Motor neuron (in vitro differentiated cells): ENCODE data around the gene NKX1-1. TPM values are rescaled to one million over a fixed set of nuclear protein-coding genes. Genes with fewer than 3 reads are reported as not detected.

ENCODE experiments used
- ATAC-seq, 8 experiments: fragments of 200-7000 bp; cut with Tn5 transposase; replicated peaks in 6 of 8; 2 replicates each; pipeline ENCODE4 v1.8.0; 2021; ENCODE audit warnings: mild to moderate bottlenecking in 8 of 8, moderate library complexity in 8 of 8
- H3K27ac ChIP-seq, 2 donors: fragments of 250-450 bp; sonication (Bioruptor Pico); 2 replicates each; pipeline ENCODE4 v1.9.0; 2021; ENCODE audit warnings: antibody characterized with exemption in 2 of 2, mild to moderate bottlenecking in 2 of 2, moderate library complexity in 1 of 2
- H3K4me1 ChIP-seq, 2 donors: fragments of 250-450 bp; sonication (Bioruptor Pico); replicated peaks in 1 of 2; 2 replicates each; pipeline ENCODE4 v1.6.1; 2021; ENCODE audit warnings: antibody characterized with exemption in 2 of 2, mild to moderate bottlenecking in 2 of 2, moderate library complexity in 1 of 2
- H3K4me3 ChIP-seq, 5 donors: fragments of 250-450 bp; sonication (Bioruptor Pico); 2 replicates each; pipeline ENCODE4 v1.9.0; 2021; ENCODE audit warnings: antibody characterized with exemption in 5 of 5, mild to moderate bottlenecking in 5 of 5, moderate library complexity in 4 of 5
- WGBS, 10 experiments: fragments of 450-650 bp; shearing (Covaris generic); methylation state at CpG; one replicate each; pipeline ENCODE4 v1.0.0; 2022; 5-methylcytosine and 5-hydroxymethylcytosine counted together
- in situ Hi-C, 9 experiments: fragments of 400-800 bp; cut with MboI; loops; one replicate each; pipeline ENCODE4 v1.15.0; 2021; ENCODE audit warnings: low sequenced_read_pairs in 9 of 9, low pct_unique_long_range_greater_than_20kb in 2 of 9; ENCODE audit not compliant: unreplicated experiment in 9 of 9
- total RNA-seq, 8 experiments: library from RNA; unstranded; fragments of 300-600 nt; gene quantifications; 2 replicates each; pipeline versions ENCODE4 v1.2.3 to v1.2.4, GENCODE V29; 2022

The NKX1-1 gene
- total RNA-seq, 8 experiments from 2014 or later = 0.11 to 0.47 TPM; not detected in 6

DNA sequence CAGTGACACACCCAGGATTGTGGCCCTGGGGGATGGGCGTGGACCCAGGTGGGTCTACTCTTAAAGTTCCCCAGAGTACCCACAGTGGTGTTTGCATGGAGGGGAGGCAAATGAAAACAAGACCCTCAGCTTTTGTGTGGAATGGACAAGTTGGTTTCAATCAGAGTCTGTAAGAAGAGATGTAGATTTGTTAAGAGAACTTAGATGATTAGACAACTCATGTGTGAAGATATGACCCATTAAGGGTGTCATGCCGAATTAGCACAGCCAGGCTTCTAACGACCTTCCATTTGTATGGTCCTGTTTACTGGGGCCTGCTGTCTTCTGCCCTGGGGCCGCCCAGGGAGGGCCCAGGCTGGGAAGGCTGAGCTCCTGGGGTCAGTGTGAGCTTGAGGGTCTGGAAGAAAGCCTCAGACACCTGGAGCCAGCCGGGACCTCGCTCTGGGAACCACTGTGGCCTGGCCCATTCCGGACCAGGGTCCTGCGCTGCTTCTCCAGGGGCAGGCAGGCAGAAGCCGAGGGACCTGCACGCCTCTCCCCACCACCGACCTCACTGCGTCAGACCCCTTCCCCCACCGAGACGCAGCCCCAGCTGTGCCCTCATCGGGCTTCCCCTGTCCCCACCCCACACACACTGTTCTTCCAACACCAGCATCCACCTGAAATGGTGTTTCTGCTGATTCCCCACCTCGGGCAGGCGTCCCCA is 38.9 kb downstream of the NKX1-1 start:
- Histone ChIP-seq H3K4me3 (no peak overlapping the region), H3K27ac (no peak overlapping the region), H3K4me1 (peaks cover 13 to 34% of the 10 kb centered on the region in 2 donors)
- in situ Hi-C loops = loop anchor here in 4 of 9 experiments (25.0 kb wide), 2 partner anchors 270 to 370 kb away; no protein-coding TSS in a partner anchor
- 80 to 100% (median 100%) methylated on average over 1 of the region's 17 CpGs; no CpG with 5 or more reads in 4 of the 10 experiments for whole genome bisulfite sequencing, 10 experiments
- no peak for ATAC-seq

- in situ Hi-C loops = loop anchor here in 4 of 9 experiments (25.0 kb wide), 2 partner anchors 271 to 371 kb away; no protein-coding TSS in a partner anchor
These were observed 39.6 kb downstream of the NKX1-1 start for GRCh38 chr4:1366371-1367229.

GRCh38 chr4:1365271-1366178 is 40.7 kb downstream of the NKX1-1 start:
- no peak overlapping the region for H3K27ac ChIP-seq
- ATAC-seq = no peak

More at GRCh38 chr4:1366371-1367229, 39.6 kb downstream of the NKX1-1 start:
- Histone ChIP-seq H3K4me3 (no peak overlapping the region), H3K27ac (no peak overlapping the region), H3K4me1 (peaks cover 21 to 42% of the 10 kb centered on the region in 2 donors)
- no peak for ATAC-seq
- WGBS, 10 experiments = 17 to 100% (median 92%) methylated on average over 1 to 12 of the region's 35 CpGs; no CpG with 5 or more reads in 3 of the 10 experiments

DNA sequence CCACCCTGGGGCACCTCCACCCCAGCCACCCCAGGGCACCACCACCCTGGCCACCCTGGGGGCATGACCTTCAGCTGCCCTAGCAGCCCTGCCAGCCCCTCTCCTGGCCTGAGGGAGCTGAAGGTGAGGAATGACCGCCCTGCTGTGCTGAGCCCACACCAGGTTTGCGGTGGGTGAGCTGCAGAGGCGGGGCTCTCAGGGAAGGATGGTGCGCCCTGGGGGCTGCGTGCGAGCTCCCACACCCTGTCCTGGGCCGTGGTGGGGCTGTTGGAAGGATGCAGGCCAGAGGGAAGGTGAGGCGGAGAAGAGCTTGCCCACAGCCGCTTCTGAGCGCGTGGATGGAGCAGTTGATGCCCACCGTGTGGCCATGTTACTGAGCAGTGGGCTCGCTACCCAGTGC is 41.5 kb downstream of the NKX1-1 start:
- Histone ChIP-seq H3K4me1 (peaks cover 32 to 53% of the 10 kb centered on the region in 2 donors), H3K4me3 (no peak overlapping the region), H3K27ac (no peak overlapping the region)
- ATAC-seq = no peak
- in situ Hi-C loops = loop anchor here in 4 of 9 experiments (25.0 kb wide), 2 partner anchors 273 to 373 kb away; no protein-coding TSS in a partner anchor
- WGBS, 10 experiments = 87 to 100% (median 100%) methylated on average over 1 to 4 of the region's 13 CpGs; no CpG with 5 or more reads in 7 of the 10 experiments

More at GRCh38 chr4:1365271-1366178, 40.7 kb downstream of the NKX1-1 start:
- Histone ChIP-seq H3K4me1 (peaks cover 31 to 52% of the 10 kb centered on the region in 2 donors), H3K4me3 (no peak overlapping the region)
- WGBS, 10 experiments = 40 to 100% (median 93%) methylated on average over 1 to 6 of the region's 25 CpGs; no CpG with 5 or more reads in 6 of the 10 experiments
- in situ Hi-C loops = loop anchor here in 4 of 9 experiments (25.0 kb wide), 2 partner anchors 272 to 372 kb away; no protein-coding TSS in a partner anchor

DNA sequence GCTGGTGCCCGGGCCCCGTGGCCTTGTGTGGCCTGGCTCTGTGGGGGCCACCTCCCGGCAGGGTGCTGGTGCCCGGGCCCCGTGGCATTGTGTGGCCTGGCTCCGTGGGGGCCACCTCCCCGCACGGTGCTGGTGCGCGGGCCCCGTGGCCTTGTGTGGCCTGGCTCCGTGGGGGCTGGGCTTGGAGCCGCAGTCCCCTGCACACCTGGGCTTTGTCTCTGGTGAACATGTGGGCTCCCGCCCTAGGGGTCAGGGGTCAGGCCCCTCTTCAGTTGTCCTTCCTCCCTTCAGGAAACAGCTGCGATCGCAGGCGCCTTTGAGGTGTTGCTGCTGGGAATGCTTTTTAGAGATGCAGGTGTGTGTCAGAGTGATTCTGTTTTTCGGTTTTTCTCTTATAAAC is 42.0 kb downstream of the NKX1-1 start:
- no peak overlapping the region for H3K4me3 ChIP-seq
- no peak overlapping the region for H3K27ac ChIP-seq
- 76 to 100% methylated on average over 3 to 10 of the region's 18 CpGs; no CpG with 5 or more reads in 8 of the 10 experiments for WGBS, 10 experiments
- no peak for ATAC-seq
- peaks cover 27 to 53% of the 10 kb centered on the region in 2 donors for H3K4me1 ChIP-seq
- in situ Hi-C loops = loop anchor here in 4 of 9 experiments (25.0 kb wide), 2 partner anchors 273 to 373 kb away; no protein-coding TSS in a partner anchor

- in situ Hi-C loops = loop anchor here in 4 of 9 experiments (25.0 kb wide), 2 partner anchors 274 to 374 kb away; no protein-coding TSS in a partner anchor
- peaks cover 21 to 53% of the 10 kb centered on the region in 2 donors for H3K4me1 ChIP-seq
- ATAC-seq = peak in 1 of 8 experiments; percentile 10
- H3K4me3 ChIP-seq = no peak overlapping the region
- 59 to 100% (median 77%) methylated on average over 1 to 7 of the region's 11 CpGs; no CpG with 5 or more reads in 2 of the 10 experiments for WGBS, 10 experiments
- H3K27ac ChIP-seq = no peak overlapping the region
These were observed 42.7 kb downstream of the NKX1-1 start for GRCh38 chr4:1363513-1363912.

- no peak for ATAC-seq
- Histone ChIP-seq H3K4me1 (peaks cover 21 to 57% of the 10 kb centered on the region in 2 donors), H3K4me3 (no peak overlapping the region), H3K27ac (peak overlapping the region in 1 of 2 donors; percentile 51)
- in situ Hi-C loops = loop anchor here in 4 of 9 experiments (25.0 kb wide), 2 partner anchors 275 to 375 kb away; no protein-coding TSS in a partner anchor
- 70 to 100% (median 90%) methylated on average over 2 to 3 of the region's 17 CpGs; no CpG with 5 or more reads in 7 of the 10 experiments for WGBS, 10 experiments
These were observed 43.7 kb downstream of the NKX1-1 start for GRCh38 chr4:1362521-1362920.

DNA sequence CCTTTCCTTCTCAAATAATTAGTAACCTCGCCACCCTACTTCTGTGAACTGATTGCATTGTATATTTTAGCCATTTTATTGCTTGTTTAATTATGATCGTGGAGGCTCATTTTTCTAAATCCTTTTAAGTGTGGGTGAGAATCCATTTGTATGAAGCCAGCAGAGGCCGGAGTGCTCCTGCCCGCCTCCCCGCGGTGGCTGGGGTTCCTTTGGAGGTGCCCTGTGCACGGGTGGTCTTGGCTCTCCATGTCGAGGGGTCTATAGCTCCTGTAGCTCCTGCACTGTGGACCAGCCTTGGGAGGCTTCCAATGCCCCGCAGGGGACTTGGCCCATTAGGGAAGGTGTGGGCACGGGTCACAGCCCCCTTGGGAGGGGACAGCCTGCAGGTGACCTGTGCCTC is 44.2 kb downstream of the NKX1-1 start:
- H3K27ac ChIP-seq = peak overlapping the region; percentile 21 to 51
- peak in 4 of 8 experiments; percentile 1 to 18 (median 9) for ATAC-seq
- H3K4me3 ChIP-seq = no peak overlapping the region
- in situ Hi-C loops = loop anchor here in 4 of 9 experiments (25.0 kb wide), 2 partner anchors 275 to 375 kb away; no protein-coding TSS in a partner anchor
- WGBS, 10 experiments = 60 to 100% (median 83%) methylated on average over 1 to 4 of the region's 10 CpGs; no CpG with 5 or more reads in 3 of the 10 experiments
- H3K4me1 ChIP-seq = peaks cover 21 to 57% of the 10 kb centered on the region in 2 donors

DNA sequence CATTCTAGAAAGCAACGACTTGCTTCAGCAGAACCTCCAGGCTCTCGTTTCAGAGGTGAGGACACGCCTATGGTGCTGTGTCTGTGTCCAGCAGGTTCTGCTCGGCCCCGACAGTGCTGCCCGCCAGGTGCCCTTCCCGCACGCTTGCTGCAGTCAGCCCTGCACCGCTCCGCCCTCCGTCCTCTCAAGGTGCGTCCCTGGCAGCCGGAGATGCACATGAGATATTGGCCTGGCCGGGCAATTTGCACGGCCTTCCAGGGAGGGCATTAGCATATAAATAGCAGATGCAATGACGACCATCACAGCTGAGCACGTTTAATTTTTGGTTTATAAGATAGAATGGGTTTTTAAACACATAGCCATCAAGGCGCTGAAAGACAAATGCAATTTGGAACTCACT is 44.8 kb downstream of the NKX1-1 start:
- Histone ChIP-seq H3K4me1 (peaks cover 21 to 57% of the 10 kb centered on the region in 2 donors), H3K27ac (peak overlapping the region in 1 of 2 donors; percentile 44), H3K4me3 (no peak overlapping the region)
- in situ Hi-C loops = loop anchor here in 4 of 9 experiments (25.0 kb wide), 2 partner anchors 276 to 376 kb away; no protein-coding TSS in a partner anchor
- peak in 5 of 8 experiments; percentile 71 to 83 (median 72) for ATAC-seq
- 0 to 100% (median 63%) methylated on average over 1 to 14 of the region's 18 CpGs; no CpG with 5 or more reads in 2 of the 10 experiments for WGBS, 10 experiments

- in situ Hi-C loops = loop anchor here in 4 of 9 experiments (25.0 kb wide), 2 partner anchors 277 to 377 kb away; no protein-coding TSS in a partner anchor
- peak in 7 of 8 experiments; percentile 6 to 40 (median 31) for ATAC-seq
- peaks cover 21 to 57% of the 10 kb centered on the region in 2 donors for H3K4me1 ChIP-seq
- no peak overlapping the region for H3K4me3 ChIP-seq
- peak overlapping the region; percentile 3 to 44 for H3K27ac ChIP-seq
- WGBS, 10 experiments = 59 to 100% (median 97%) methylated on average over 1 to 7 of the region's 29 CpGs; no CpG with 5 or more reads in 2 of the 10 experiments
These were observed 45.6 kb downstream of the NKX1-1 start for GRCh38 chr4:1360423-1361283.
